Hair follicle dermal papilla cell (primary cell): ENCODE results near the gene PDZD11. TPM values are rescaled to one million over a fixed set of nuclear protein-coding genes. Genes with fewer than 3 reads are reported as not detected.

Experiments
- small RNA-seq: library from RNA; depleted of rRNA; stranded (forward); fragments of <200 nt; gene quantifications from one replicate; pipeline ENCODE3, GENCODE V24; 2012
- total RNA-seq: library from RNA; depleted of rRNA; stranded (reverse); fragments of >200 nt; gene quantifications from 2 replicates; pipeline ENCODE4 v1.2.3, GENCODE V29; 2012

Gene PDZD11, protein sequence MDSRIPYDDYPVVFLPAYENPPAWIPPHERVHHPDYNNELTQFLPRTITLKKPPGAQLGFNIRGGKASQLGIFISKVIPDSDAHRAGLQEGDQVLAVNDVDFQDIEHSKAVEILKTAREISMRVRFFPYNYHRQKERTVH
- total RNA-seq = 46.4 and 50.6 TPM in 2 replicates

DNA sequence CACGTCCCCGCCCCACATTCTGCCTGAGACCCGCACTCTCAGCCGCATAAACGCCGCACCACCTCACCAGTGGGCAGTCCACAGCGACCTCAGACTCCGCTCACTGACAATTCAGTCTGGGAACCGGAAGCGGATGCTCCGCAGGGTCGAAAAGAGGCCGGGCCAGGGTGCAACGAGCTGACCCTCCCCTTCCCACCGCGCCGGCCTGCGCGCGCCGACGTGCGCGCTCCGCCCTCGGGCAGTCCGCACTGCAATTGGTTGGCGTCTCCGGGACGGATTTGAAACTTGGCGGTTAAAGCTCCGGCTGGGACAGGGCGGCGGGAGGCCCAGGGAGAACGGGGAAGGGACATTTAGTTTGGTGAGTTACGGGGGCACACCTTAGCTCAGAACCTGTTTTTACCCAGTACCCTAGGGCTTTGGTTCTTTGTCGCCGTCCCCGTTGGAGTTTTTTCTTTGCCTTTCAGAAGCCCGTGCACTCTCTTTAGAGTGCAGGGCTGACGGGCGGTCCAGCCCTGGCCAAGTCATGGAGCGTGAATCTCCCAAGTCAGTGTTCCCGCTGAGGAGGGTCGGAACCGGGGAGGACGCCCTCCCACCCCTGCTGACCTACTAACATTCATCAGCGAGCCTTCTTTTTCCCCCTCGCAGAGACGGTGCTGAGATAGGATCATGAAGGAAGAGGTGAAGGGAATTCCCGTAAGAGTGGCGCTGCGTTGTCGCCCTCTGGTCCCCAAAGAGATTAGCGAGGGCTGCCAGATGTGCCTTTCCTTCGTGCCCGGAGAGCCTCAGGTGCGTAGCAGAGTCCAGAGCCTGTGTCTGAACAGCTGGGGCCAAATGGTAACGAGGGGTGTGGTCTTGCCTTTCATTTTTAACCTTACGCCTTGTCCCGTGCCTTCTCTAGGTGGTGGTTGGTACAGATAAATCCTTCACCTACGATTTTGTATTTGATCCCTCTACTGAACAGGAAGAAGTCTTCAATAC lies at the start of gene PDZD11, which contains the start of gene KIF4A:
TSS of gene PDZD11 (minus strand) at position 135 of the 978 bp plus-strand sequence. CDS start 586 bp downstream, outside the sequence.
TSS of gene KIF4A (plus strand) at position 312 of the 978 bp plus-strand sequence. CDS start at position 667, 355 bp downstream.

DNA sequence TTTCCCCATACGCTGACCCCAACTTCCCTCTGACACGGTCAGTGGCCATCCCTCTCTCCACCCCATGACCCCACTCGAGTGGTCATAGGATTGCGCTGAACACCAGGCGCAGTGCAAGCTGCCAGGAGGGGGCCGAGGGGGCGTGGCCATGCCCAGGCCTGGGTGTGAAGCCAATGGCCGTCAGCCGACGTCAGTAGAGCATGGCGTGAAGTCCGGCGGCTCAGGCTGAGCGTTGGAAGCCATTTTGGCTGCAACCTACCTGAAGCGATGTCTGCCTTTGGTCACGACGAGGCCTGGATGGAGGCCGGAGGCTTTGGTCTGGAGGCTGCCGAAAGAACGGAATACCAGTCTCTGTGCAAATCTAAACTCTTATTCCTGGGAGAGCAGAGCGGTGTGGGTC lies 7.8 kb downstream of the PDZD11 start, which contains the start of gene RAB41:
TSS of gene RAB41 (plus strand) at position 222 of the 400 bp plus-strand sequence. CDS start at position 268, 46 bp downstream.

GRCh38 chrX:70268034-70268433 lies 21.7 kb downstream of the PDZD11 start, which contains the start of gene ARR3:
Gene ARR3 (plus strand): TSS chrX:70268334. CDS start chrX:70269386, 1,052 bp downstream.

DNA sequence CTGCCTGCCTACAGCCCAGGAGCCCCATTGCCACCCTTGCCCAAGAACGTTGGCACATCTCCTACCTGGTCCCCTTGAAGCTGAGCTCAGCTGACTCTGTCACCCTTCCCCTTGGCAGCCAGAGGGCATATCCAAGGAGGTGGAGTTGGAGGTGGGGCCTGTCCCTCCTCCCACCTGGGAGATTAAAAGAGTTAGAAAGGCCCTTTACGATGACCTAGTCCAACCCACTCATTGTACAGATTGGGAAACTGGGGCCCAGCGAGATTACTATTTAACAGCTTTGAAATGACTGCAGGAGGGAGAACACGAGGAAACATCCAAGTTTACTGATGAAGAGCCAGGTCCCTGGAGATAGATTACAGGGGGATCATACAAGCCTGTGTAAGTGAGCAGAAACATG lies 29.6 kb downstream of the PDZD11 start, which contains the start of gene P2RY4:
TSS of gene P2RY4 (minus strand) at position 101 of the 400 bp plus-strand sequence. CDS start 580 bp downstream, outside the sequence.

Small RNA genes within 50 kb of the gene (small RNA-seq; reads per million reads assigned to genes)
- gene RNA5SP507 = not detected

Other genes starting within 250 kb of the PDZD11 start
- not detected in 2 replicates for gene AWAT2, start 240.0 kb downstream of the PDZD11 start, total RNA-seq
- not detected in 2 replicates for gene OTUD6A, start 227.5 kb downstream of the PDZD11 start, total RNA-seq
- gene IGBP1, start 156.5 kb downstream of the PDZD11 start, total RNA-seq = 60.4 and 62.6 TPM in 2 replicates
- not detected in 2 replicates for gene DGAT2L6, start 112.4 kb downstream of the PDZD11 start, total RNA-seq
- not detected in 2 replicates for gene AWAT1, start 55.3 kb downstream of the PDZD11 start, total RNA-seq
- gene P2RY4, start 29.7 kb downstream of the PDZD11 start, total RNA-seq = 0.32 TPM in 1 of 2 replicates, not detected in the other
- not detected in 2 replicates for gene ARR3, start 21.6 kb downstream of the PDZD11 start, total RNA-seq
- not detected in 2 replicates for gene RAB41, start 7.8 kb downstream of the PDZD11 start, total RNA-seq
- 1.5 and 2.3 TPM in 2 replicates for gene KIF4A, start 177 bp upstream of the PDZD11 start, total RNA-seq
- 0.16 TPM in 1 of 2 replicates, not detected in the other for gene GDPD2, start 133.4 kb upstream of the PDZD11 start, total RNA-seq
- 12.0 and 14.4 TPM in 2 replicates for gene DLG3, start 154.9 kb upstream of the PDZD11 start, total RNA-seq